HG02970 (cell line): ENCODE measurements around the gene WWOX.

Experiments
- ATAC-seq: cut with Tn5 transposase; IDR thresholded peaks from one replicate; pipeline ENCODE4 v1.9.1; 2021; ENCODE audit warnings: mild to moderate bottlenecking, moderate library complexity, moderate number of reproducible peaks; ENCODE audit not compliant: unreplicated experiment, low FRiP score

The WWOX gene

DNA sequence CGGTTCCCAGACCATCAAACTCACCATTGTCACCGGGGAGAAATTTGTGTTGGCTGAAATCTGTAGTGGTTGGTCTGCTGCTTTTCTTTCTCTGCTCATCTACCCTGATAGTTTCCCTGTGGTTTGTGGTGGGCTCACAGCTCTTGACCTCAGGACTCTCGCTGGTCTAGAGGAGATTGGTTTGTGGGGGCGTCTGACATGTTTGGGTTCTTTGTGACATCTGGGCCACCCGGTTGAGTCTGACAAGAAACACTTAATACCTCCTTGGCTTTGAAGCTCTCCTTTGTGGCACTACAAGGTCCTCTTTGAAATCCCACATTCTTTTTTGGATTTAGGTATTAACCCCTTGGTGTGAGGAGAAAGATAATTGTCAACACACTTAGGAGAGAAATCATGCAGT is 662.0 kb downstream of the WWOX start:
- peak; percentile 62 for ATAC-seq

DNA sequence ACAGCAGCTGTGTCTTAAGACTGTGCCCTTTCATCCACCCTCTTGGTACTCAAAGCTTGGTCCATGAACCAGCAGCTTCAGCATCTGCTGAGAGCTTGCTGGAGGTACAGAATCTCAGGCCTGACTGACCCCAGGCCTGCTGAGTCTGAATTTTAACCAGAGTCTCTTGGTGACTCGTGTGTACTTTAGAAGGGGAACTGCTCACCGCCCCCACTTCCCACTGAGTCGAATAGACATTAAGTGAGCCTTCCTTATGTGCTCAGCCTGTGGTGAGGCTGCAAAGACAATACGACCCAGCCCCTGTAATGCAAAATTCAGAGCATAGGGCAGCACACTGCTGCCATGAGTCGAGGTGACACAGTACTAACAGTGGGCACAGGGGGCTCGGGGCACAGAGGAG is 662.8 kb downstream of the WWOX start:
- ATAC-seq: no peak

DNA sequence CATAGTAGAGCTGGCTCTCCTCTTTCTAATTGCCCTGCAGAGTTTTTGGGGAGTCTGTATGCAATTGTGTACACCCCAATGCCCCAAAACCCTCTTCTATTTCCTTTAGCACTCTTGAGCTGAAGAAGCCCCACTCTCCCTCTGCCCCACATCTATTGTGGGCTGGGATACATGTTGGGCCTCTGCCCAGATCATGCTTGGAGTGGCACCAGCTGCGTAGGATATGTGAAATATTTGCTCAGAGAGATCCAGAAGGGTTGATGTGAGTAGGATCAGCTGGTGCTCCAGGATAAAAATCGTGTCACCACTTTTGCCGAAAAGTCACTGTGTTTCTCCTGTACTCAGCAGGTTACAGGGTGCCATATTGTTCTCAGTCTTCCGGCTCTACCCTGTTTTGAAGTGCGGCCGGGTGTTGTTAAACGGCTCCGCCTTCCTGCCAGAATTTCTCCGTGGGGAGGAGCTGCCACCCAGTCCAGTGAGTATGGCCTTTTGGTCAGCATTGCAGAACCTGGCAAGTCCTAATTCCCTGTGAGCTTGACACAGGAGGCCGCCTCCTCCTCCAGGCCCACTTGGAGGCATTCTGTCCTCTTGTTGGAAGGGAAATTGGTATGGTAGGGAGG is 664.5 kb downstream of the WWOX start:
- ATAC-seq: no peak

DNA sequence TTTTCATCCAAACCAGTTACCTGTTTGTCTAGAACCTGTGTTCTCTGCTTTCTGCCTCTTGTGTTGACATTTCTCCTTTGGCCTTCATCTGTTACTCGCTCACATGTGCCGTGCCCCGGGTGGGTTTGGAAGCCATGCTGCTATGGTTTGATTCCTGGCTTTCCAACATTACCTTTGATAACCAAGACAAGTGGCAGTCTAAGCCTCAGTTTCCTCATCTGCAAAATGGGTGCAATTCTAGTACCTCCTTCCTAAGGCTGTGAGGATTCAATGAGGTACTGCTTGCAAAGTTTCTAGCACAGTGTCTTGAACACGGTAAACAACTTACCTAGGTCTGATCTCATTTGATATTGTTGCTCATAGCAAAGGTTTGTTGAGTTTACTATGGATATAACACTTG is 665.0 kb downstream of the WWOX start:
- ATAC-seq: no peak

DNA sequence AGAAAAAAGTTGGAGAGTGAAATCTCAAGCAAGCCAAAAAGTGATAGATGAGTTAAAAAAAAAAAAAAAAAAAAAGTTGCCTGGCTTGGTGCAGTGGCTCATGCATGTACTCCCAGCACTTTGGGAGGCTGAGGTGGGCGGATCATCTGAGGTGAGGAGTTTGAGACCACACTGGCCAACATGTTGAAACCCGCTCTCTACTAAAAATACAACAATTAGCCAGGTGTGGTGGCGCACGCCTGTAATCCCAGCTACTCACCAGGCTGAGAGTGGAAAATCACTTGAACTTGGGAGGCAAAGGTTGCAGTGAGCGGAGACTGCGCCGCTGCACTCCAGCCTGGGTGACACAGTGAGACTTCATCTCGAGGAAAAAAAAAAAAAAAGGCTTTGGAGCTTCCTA is 668.8 kb downstream of the WWOX start:
- no peak for ATAC-seq

DNA sequence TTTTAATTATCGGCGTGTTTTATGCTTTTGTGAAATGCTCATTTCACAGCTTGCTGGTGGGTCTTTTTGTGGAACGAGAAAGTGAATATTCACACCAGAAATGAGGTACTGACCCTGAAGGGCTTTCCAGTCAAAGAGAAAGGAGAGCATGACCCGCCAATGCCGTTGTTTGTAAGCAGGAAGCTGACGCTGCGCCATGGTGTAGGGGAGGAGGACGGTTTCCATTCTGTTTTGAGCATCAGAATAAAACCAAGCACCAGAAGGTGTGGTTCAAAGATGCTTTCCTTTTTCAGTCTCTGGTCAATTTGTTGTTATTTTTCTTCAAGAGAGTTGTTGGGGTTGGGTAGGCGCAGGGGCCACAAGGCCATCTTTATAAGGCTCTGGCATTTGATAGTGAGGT is 669.3 kb downstream of the WWOX start:
- no peak for ATAC-seq

DNA sequence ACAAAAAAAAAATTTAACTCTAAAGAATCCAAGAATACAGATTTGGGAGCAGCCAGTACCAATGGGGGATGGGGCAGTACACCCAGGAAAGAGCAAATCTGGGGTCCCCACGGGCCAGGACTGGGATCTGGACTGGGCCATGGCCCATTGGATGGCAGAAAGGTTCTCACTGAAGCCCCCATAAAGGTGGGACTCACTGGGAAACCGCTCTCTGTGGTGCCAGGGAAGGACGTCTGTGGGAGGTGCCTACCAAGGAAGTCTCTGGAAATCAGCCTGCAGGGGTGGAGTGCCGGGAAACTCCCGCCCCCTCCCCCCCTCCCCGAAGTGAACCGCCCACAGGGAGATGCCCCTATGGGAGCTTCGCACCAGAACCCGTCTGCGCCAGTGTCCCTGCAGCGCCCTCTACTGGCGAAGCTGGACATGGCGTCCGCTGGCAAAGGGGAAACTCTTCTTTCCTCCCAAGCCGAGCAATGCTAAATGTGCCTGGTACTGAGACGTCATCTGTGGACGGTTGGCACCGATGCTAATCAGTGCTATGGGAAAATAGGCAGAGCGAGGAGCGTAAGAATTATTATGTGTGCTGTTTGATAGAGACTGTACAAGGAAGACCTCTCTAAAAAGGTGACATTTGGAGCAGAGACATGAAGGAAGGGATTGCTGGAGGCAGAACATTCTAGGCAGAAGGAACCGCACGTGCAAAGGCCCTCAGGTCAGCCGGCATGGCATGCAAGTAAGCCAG is 671.1 kb downstream of the WWOX start:
- peak; percentile 76 for ATAC-seq

DNA sequence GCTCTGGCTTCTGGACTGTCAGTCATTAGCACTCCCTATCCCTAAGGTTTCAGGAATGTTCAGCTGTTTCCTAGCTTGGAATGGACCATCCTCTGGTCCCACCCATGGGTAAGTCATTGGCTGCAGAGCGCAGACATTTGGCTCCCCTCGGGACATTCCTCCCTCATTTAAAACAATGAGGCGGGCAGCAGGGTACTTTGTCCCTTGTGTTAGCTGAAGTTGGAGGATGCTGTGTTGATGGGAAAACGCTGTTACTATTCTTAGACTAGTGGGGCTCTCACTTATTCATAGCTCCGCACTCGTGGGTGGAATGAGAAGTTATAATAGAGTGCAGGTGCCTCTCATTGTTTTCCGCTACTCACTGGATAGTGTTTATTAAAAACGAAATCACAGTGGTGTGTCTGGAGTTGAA is 673.8 kb downstream of the WWOX start:
- ATAC-seq: no peak

DNA sequence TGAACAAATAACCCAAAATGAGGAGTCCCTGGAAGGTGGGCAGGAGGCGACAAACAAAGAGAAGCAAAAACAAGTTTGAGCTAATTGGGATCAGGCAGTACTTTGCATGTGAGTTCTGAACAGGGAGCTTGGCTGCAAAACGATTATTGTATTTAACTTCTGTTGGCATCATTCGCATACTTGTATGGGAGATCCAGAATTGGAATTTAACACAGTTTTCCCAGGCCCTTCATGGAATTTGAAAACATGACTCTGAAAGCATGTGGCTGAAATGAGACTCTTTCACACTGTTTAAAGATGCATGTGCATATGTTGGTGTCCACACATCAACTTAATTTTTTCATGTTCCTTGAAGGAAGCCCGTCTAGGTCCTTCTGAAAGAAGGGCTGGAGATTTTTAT is 674.3 kb downstream of the WWOX start:
- no peak for ATAC-seq

DNA sequence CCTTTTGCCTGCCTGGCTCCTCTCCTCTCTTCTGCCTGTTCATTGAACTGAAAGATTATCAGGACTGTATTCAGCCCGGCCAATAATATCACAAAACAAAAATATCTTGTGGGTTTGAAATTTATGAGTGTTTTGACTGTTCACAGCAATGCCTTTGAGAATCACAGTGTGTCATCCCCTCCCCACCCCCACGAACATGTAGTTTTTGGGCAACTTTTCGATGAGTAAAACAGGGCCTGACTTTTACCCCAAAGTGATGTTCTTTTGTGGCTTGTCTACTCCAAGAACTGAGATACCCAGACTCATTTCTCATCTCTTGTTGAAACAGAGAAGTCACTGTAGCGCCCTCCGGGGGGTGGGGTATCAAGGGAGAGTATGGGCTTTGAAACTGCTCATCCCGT is 675.7 kb downstream of the WWOX start:
- no peak for ATAC-seq

DNA sequence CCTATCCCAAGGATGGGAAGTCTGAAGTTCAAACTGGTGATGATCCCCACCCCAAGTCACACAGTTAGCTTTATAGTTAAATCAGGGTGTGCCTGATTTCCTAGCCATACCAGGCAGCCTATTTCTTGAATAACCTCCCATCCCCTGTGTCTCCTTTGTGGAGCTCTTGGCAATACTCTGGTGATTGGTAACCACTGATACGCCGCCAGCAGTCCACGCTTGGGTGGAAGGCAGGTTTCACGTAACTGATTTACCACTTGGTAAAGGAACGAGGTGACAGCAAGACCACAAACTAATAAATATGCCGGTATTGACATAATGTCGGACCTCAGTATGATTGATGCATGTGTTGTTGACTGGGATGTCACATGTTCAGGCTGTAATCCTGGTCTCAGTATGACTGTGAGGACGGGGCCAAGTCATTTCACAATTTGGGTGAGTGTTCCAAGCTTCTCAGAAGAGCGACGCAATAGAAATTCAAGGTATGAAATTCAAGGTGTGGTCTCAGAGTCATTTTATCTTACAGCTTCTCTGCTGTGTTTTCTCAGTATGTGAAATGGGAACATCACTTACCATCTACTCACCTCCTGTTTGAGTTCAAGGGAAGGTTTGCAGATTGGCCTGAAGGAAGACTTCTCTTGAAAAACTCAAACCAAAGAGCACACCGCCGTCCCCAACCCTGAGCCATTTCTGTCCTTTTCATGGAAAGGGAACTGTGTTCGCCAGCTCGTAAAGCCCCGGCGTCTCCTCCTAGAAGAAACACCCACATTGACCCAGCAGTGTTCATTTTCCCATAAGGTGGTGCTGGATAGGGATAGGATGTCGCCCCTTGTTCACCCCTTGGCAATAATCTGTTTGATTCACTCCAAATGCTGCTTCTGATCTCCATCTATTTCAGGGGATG is 678.9 kb downstream of the WWOX start:
- no peak for ATAC-seq

DNA sequence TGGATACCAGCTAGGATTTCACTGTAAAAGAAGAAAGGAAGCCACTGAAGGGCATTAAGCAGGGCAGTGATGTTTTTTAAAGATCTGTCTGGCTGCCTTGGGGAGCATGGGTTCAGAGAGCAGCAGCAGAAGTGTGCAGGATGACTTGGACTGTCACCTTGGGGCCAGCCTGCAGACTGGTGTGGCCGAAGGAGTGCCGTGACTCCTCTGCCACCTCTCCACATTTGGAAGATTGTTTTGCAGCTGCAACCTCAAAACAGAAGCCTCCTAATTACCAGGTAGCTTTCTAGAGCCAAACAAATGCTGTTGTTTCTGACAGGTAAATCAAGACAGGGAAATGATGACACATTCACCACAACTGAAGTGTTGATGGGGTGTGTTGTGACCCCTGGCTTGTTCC is 681.4 kb downstream of the WWOX start:
- no peak for ATAC-seq

DNA sequence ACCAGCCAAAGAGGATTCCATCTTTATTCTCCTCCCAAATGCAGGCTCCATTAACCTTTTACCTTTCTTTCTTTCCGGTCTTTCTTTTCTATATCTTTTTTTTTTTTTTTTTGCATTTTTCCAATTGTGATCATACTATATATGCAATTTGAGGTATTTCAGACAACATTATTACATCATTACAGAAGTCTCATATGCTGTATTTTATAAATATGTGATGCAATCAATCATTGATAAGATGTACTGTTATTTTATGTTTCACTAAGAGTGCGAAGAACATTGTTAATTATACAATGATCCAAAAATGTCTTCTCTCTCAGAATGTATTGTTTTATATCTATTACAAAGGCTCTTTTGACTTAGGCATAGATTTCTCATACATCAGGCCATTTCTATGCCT is 683.1 kb downstream of the WWOX start:
- no peak for ATAC-seq

DNA sequence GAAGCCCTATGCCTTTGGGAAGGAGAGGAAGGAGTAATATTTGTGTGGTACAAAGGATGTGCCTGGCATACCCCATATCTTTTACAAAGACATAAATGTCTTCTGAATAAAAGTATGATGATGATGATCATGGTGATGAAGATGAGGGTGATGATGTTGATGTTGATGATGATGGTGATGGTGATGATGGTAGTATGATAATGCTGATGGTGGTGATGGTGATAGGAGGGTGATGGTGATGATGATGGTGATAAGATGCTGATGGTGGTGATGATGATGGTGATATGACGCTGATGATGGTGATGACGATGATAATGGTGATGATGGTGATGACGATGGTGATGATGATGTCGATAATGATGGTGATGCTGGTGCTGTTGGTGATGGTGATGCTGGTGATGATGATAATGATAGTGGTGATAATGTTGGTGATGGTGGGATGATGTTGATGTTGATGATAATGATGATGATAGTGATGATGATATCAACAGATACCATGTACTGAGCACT is 684.2 kb downstream of the WWOX start:
- no peak for ATAC-seq

DNA sequence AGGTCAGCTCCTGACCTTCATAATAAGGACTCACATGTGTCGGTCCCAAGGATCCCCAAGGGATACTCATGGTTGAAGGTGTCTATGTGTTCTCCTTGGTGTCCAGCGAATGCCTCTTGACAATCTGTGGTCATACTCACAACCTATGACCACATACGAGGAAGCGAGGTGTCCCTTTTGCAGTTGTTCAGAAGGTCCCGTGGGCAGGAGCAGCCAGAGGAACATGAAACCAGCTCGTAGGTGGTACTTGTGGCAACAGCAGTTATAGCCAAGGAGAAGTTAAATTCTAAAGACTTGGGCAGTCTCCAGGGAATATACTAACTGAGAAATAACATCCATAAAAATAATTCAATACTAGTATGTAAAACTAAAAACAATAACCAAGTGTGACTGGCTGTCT is 685.3 kb downstream of the WWOX start:
- no peak for ATAC-seq

DNA sequence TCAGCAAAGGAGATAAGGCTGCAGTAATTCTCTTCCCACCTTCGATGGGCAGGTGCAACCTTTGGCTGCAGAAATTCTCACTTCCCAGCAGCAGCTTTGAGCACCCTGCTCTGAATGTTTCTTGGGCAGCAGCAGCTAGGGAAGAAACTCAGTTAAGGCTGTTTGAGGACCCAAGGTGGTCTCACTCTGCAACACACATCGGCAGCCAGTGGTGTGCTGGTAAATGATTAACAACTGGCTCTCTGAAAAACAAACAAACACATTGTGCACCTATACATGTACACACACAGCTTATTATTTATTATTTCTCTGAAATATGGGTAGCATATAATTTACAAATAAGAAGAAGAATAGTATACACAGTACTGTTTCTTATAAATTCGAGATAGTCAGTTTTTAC is 685.8 kb downstream of the WWOX start:
- ATAC-seq: no peak

DNA sequence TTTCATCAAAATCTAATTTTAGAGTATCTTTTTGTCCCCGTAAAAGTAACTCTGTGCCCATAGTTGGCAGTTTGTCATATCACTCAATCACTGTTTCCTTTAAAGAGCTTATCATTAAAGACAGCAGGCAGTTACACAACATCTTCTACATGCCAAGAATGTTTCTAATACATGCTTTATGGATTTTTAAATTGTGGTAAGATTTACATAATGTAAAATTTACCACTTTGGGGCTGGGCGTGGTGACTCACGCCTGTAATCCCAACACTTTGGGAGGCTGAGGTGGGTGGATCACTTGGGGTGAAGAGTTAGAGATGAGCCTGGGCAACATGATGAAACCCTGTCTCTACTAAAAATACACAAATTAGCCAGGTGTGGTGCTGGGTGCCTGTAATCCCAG is 687.2 kb downstream of the WWOX start:
- ATAC-seq: no peak

DNA sequence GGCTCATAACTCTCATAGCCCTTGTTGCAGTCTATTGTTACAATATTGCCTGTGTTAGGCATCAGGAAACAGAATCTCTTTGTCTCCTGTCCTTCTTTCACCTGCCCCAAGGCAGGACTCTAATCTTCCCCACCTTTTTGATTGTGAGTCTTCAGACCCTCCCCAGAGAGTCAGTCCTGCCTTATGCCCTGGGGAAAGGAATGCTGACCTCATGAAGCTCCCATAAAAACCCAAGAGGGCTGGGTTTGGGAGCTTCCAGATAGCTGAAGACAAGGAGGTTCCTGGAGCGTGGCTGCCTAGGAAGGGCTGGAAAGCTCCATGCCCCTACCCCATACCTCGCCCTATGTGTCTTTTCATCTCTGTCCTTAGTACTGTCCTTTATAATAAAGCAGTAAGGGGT is 688.8 kb downstream of the WWOX start:
- ATAC-seq: no peak

DNA sequence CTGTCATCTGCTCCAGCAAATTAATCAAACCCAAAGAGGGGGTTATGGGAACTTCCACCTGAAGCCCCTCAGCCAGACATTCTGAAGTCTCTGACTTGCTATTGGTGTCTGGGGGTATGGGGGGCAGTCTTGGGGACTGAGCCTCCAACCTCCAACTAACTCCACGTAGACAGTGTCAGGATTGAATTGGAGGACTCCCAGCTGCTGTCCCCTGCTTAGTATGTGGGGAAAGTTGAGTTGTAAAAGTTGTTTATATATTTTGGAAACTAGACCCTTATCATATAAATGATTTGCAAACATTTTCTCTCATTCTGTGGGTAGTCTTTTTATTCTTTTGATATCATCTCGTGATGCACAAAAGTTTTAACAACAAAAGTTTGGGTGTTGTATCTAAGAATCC is 689.2 kb downstream of the WWOX start:
- no peak for ATAC-seq

DNA sequence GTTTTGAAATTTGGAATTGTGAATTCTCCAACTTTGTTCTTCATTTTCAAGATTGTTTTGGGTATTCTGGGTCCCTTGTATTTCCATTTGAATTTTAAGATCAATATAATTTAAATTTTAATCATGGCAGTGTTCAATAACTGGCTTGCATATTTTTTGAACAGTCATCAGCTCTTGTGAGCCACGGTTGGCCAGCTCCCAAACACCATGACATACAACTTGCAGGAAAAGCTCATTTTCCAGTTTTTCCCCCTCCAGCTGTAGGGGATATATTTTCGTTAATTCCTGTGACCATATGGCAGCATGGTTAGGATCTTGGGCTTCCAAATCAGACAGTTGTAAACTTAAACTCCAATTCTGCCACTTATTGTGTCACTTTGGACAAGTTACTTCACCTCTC is 690.1 kb downstream of the WWOX start:
- no peak for ATAC-seq

DNA sequence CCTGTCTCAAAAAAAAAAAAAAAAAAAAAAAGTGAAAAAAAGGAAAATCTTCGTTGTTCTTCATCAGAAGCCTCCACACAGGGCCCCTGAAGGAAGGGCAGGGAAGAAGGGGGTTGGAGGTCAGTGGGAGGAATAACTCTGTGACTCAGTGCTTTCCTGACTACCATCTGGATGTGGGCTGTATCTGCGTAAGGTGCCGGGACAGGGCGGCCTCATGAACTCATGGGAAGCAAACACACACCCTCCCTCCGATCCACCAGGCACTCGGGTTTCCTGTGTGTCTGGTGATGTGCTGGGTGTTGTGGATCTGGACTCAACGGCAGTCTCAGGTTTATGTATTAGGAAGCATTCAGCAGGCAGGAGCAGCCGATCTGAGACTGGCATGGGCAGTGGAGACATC is 691.6 kb downstream of the WWOX start:
- no peak for ATAC-seq
